ENCODE results near the gene XPC.
"Not testable (repeated sequence)": the region's sequence is repeated elsewhere in the genome, so short reads cannot be mapped to it uniquely, and the experiment has no call there.

The XPC gene

DNA sequence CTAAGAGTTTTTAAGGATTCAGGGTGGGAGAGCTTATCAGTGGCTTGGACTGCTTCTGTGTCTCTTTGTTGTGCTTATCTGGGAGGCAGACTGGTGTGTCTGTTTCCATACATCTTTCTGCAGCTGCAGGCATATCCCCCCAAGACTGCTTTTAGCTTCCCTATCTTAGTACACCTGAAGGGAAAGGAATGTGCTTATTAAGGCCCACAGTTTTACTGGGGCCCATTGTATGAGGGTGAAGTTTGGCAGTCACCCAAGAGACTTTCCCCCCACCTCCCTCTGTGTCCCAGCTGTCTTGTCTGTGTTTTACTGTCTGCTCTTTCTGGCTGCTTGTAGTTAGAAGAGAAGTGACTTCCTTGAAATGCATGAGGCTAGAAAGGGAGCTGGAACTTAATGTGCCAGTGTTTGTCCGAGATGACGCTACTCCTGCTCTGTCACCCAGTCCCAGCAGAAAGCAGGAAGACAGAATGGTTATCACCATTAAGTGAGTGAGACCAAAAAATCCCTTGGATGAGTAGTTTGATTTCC lies 57.4 kb downstream of the XPC start:
- H3K4me3 ChIP-seq (ENCODE audit: low read depth in 1 of 2, low read length in 2 of 2); H3K27me3 ChIP-seq (ENCODE audit: control insufficient read depth in 1 of 2, insufficient read depth in 2 of 2, low read length in 2 of 2); H3K9ac ChIP-seq (ENCODE audit: low read length); H3K27ac ChIP-seq (ENCODE audit: low read depth, low read length); H3K9me3 ChIP-seq (ENCODE audit: low read length): not testable (repeated sequence)
- Histone ChIP-seq H3K36me3 (ENCODE audit: insufficient read depth, low read length) (peaks cover 19% of the 10 kb centered on the region), H3K4me1 (ENCODE audit: insufficient read depth, low read length) (peaks cover 15% of the 10 kb centered on the region)

DNA sequence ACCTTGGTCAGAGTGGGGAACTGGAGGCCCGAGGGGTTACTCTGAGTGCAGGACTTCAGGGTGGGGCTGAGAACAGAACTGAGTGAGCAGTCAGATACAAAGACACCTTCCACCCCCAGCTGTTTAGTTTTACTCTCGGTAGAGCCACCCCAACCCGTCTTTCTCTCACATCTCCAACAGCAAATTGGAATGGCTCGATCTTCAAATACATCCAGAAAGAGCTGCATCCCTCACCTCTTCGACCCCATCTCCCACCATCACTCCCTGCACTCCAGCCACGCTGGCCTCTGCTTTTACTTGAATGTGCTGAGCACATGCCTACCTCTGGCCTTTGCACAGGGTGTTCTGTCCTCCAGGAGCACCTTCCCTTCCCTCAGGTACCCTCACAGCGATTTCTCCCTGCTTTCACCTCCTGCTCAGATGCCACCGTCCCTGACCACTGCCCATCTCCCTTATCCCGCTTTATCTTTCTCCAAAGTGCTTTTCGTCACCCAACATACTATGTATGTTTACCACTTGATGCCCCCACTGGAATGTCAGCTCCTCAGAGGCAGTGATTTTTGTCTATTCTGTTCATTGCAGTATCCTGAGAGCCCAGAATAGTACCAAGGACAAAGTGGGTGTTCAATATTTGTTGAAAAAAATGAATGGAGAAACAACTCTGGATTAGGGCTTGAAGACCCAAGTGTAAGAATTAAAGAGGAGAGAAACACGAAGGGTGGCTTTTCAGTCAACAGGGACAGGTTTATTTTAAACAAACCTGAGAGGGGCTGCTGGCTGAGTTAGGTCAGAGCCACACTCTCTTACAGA lies 58.1 kb downstream of the XPC start:
- no peaks in the 10 kb centered on the region for H3K27me3 ChIP-seq (ENCODE audit: control insufficient read depth in 1 of 2, insufficient read depth in 2 of 2, low read length in 2 of 2)
- H3K9ac ChIP-seq (ENCODE audit: low read length): no peak overlapping the region
- no peak overlapping the region for H3K4me3 ChIP-seq (ENCODE audit: low read depth in 1 of 2, low read length in 2 of 2)

DNA sequence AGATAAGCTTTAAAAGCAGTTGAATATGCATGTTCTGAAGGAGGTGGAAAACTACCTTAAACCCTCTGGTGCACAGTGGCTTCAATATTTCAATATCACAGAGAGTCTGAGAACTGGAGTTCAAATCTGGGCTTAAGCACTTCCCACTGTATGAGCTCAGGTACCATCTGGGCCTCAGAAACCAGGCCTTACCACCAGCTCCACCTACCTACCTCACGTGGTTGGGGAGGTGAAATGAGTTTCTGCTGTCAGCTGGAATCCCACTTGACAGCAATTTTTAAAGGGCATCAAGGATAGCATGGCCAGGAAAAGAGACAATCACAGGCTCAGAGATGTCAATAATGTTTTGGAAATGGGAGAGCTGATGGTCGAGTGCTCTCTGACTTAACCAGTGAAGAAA lies 58.8 kb downstream of the XPC start:
- Histone ChIP-seq H3K27ac (ENCODE audit: low read depth, low read length) (no peak overlapping the region), H3K9ac (ENCODE audit: low read length) (no peak overlapping the region), H3K4me3 (ENCODE audit: low read depth in 1 of 2, low read length in 2 of 2) (no peak overlapping the region), H3K4me1 (ENCODE audit: insufficient read depth, low read length) (peaks cover 13% of the 10 kb centered on the region), H3K27me3 (ENCODE audit: control insufficient read depth in 1 of 2, insufficient read depth in 2 of 2, low read length in 2 of 2) (no peaks in the 10 kb centered on the region), H3K36me3 (ENCODE audit: insufficient read depth, low read length) (peaks cover 32% of the 10 kb centered on the region), H3K9me3 (ENCODE audit: low read length) (no peaks in the 10 kb centered on the region)

More for the DNA sequence above, 58.1 kb downstream of the XPC start:
- no peaks in the 10 kb centered on the region for H3K9me3 ChIP-seq (ENCODE audit: low read length)
- no peak overlapping the region for H3K27ac ChIP-seq (ENCODE audit: low read depth, low read length)
- peaks cover 25% of the 10 kb centered on the region for H3K36me3 ChIP-seq (ENCODE audit: insufficient read depth, low read length)
- peaks cover 13% of the 10 kb centered on the region for H3K4me1 ChIP-seq (ENCODE audit: insufficient read depth, low read length)

- Histone ChIP-seq H3K27me3 (ENCODE audit: control insufficient read depth in 1 of 2, insufficient read depth in 2 of 2, low read length in 2 of 2) (no peaks in the 10 kb centered on the region), H3K9me3 (ENCODE audit: low read length) (no peaks in the 10 kb centered on the region), H3K4me3 (ENCODE audit: low read depth in 1 of 2, low read length in 2 of 2) (no peak overlapping the region), H3K36me3 (ENCODE audit: insufficient read depth, low read length) (peaks cover 41% of the 10 kb centered on the region), H3K4me1 (ENCODE audit: insufficient read depth, low read length) (peaks cover 10% of the 10 kb centered on the region), H3K27ac (ENCODE audit: low read depth, low read length) (no peak overlapping the region), H3K9ac (ENCODE audit: low read length) (no peak overlapping the region)
Observed at GRCh38 chr3:14118400-14119381, 59.7 kb downstream of the XPC start.

GRCh38 chr3:14117468-14118399 lies 60.7 kb downstream of the XPC start:
- H3K9me3 ChIP-seq (ENCODE audit: low read length): no peaks in the 10 kb centered on the region
- peaks cover under 1% of the 10 kb centered on the region for H3K4me1 ChIP-seq (ENCODE audit: insufficient read depth, low read length)
- peaks cover 50% of the 10 kb centered on the region for H3K36me3 ChIP-seq (ENCODE audit: insufficient read depth, low read length)
- H3K27me3 ChIP-seq (ENCODE audit: control insufficient read depth in 1 of 2, insufficient read depth in 2 of 2, low read length in 2 of 2): no peaks in the 10 kb centered on the region
- H3K9ac ChIP-seq (ENCODE audit: low read length): no peak overlapping the region
- H3K4me3 ChIP-seq (ENCODE audit: low read depth in 1 of 2, low read length in 2 of 2): no peak overlapping the region
- no peak overlapping the region for H3K27ac ChIP-seq (ENCODE audit: low read depth, low read length)

DNA sequence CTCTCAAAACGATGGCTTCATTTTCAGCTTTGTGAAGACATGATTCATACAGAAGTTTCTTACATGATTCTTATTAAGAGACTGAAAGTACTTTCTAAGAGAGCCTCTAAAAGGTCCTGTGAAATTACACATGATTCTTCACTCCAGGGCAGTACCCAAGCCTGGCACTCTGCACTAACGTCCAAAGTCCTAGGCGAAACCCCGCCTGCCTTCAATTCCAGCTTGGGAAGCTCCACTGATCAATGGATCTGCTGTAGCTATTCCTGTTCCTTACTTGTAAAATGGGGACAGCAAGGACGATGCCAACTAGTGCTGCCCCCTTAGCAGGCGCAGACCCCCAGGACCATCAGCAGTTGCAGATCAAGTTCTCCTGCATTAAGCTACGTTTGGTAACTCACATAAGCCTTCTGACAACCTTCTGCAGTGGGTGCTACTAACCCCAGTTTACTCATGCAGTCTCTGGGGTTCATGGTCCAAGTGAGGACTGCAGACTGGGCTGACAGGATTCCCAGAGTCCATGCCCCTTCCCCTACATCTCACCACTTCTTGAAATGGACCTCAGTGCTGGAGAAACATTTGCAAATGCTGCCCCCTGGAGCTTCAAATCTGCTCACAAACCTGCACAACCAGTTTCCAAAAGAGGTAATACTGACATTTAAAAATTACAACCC lies 64.3 kb downstream of the XPC start:
- Histone ChIP-seq H3K36me3 (ENCODE audit: insufficient read depth, low read length) (peaks cover 46% of the 10 kb centered on the region), H3K4me1 (ENCODE audit: insufficient read depth, low read length) (no peaks in the 10 kb centered on the region), H3K4me3 (ENCODE audit: low read depth in 1 of 2, low read length in 2 of 2) (no peak overlapping the region), H3K9me3 (ENCODE audit: low read length) (no peaks in the 10 kb centered on the region), H3K27me3 (ENCODE audit: control insufficient read depth in 1 of 2, insufficient read depth in 2 of 2, low read length in 2 of 2) (no peaks in the 10 kb centered on the region), H3K9ac (ENCODE audit: low read length) (no peak overlapping the region), H3K27ac (ENCODE audit: low read depth, low read length) (no peak overlapping the region)

- H3K36me3 ChIP-seq (ENCODE audit: insufficient read depth, low read length): peaks cover 37% of the 10 kb centered on the region
- no peak overlapping the region for H3K4me3 ChIP-seq (ENCODE audit: low read depth in 1 of 2, low read length in 2 of 2)
- no peaks in the 10 kb centered on the region for H3K27me3 ChIP-seq (ENCODE audit: control insufficient read depth in 1 of 2, insufficient read depth in 2 of 2, low read length in 2 of 2)
- H3K4me1 ChIP-seq (ENCODE audit: insufficient read depth, low read length): no peaks in the 10 kb centered on the region
- no peak overlapping the region for H3K27ac ChIP-seq (ENCODE audit: low read depth, low read length)
- no peak overlapping the region for H3K9ac ChIP-seq (ENCODE audit: low read length)
- H3K9me3 ChIP-seq (ENCODE audit: low read length): no peaks in the 10 kb centered on the region
Observed at GRCh38 chr3:14110699-14111098, 67.7 kb downstream of the XPC start.

DNA sequence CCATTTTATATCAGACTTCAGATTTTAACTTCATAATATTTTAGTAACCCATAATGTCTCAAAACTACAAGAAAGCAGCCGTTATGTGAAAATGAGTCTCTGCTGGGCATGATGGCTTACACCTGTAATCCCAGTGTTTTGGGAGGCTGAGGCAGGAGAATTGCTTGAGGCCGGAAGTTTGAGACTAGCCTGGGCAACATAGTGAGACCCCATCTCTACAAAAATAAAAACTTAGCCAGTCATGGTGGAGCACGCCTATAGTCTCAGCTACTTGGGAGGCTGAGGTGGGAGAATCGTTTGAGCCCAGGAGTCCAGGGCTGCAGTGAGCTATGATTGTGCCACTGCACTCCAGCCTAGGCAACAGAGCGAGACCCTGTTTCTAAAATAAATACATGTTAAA lies 68.6 kb downstream of the XPC start:
- peaks cover 28% of the 10 kb centered on the region for H3K36me3 ChIP-seq (ENCODE audit: insufficient read depth, low read length)
- H3K9me3 ChIP-seq (ENCODE audit: low read length); H3K4me1 ChIP-seq (ENCODE audit: insufficient read depth, low read length); H3K9ac ChIP-seq (ENCODE audit: low read length); H3K4me3 ChIP-seq (ENCODE audit: low read depth in 1 of 2, low read length in 2 of 2); H3K27ac ChIP-seq (ENCODE audit: low read depth, low read length); H3K27me3 ChIP-seq (ENCODE audit: control insufficient read depth in 1 of 2, insufficient read depth in 2 of 2, low read length in 2 of 2): not testable (repeated sequence)

DNA sequence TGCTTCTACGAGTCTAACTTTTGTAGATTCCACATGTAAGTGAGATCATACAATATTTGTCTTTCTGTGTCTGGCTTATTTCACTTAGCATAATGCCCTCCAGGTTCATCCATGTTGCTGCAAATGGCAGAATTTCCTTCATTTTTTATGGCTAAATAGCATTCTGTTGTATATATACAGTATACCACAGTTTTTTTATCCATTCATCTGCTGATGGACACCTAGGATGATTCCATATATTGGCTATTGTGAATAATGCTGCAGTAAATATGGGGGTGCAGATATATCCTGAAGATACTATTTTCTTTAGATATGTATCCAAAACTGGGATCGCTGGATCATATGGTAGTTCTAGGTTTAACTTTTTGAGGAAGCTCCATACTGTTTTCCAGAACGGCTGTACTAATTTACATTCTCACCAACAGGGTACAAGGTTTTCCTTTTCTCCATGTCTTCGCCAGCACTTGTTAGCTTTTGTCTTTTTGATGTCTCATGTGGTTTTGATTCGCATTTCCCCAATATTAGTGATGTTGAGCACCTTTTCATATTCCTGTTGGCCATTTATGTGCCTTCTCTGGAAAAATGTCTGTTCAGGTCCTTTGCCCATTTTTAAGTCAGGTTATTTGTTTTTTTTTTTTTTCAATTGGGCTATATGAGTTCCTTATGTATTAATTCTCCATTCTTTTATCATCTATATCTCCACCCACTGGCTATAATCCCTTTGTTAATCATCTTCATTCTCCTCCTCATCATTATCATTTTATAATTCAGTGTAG lies 80.6 kb downstream of the XPC start:
- H3K27ac ChIP-seq (ENCODE audit: low read depth, low read length): no peak overlapping the region
- H3K36me3 ChIP-seq (ENCODE audit: insufficient read depth, low read length): no peaks in the 10 kb centered on the region
- no peaks in the 10 kb centered on the region for H3K9me3 ChIP-seq (ENCODE audit: low read length)
- no peaks in the 10 kb centered on the region for H3K27me3 ChIP-seq (ENCODE audit: control insufficient read depth in 1 of 2, insufficient read depth in 2 of 2, low read length in 2 of 2)
- H3K4me3 ChIP-seq (ENCODE audit: low read depth in 1 of 2, low read length in 2 of 2): no peak overlapping the region
- no peak overlapping the region for H3K9ac ChIP-seq (ENCODE audit: low read length)
- no peaks in the 10 kb centered on the region for H3K4me1 ChIP-seq (ENCODE audit: insufficient read depth, low read length)

DNA sequence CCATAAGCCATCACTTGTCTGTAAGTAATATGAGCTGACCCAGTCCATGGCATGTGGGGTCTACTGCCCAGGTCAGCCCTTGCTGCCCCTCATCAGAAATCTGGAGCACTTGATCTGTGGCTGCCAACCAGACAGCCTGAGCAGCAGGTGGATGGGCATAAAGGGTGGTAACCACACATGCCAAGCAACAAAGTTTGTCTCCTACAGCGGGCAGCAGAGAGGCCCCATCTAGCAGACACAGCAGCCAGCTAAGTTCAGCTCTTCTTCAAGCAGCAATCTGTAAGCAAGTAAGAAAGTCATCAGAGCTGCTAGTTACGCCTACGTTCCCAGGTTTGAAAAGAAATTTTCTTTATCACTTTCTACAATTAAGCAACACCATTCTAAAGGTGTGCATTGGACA lies 81.7 kb downstream of the XPC start:
- no peak overlapping the region for H3K27ac ChIP-seq (ENCODE audit: low read depth, low read length)
- no peak overlapping the region for H3K9ac ChIP-seq (ENCODE audit: low read length)
- H3K9me3 ChIP-seq (ENCODE audit: low read length): no peaks in the 10 kb centered on the region
- H3K27me3 ChIP-seq (ENCODE audit: control insufficient read depth in 1 of 2, insufficient read depth in 2 of 2, low read length in 2 of 2): no peaks in the 10 kb centered on the region
- no peaks in the 10 kb centered on the region for H3K4me1 ChIP-seq (ENCODE audit: insufficient read depth, low read length)
- no peaks in the 10 kb centered on the region for H3K36me3 ChIP-seq (ENCODE audit: insufficient read depth, low read length)
- no peak overlapping the region for H3K4me3 ChIP-seq (ENCODE audit: low read depth in 1 of 2, low read length in 2 of 2)
